Endothelial cell of umbilical vein (primary cell): Measurements from ENCODE around the gene RAB40B.

Source experiments
- EZH2 ChIP-seq: IDR thresholded peaks from 2 replicates; pipeline ENCODE4 v1.6.1; 2012; ENCODE audit warnings: borderline replicate concordance, low read depth, mild to moderate bottlenecking, moderate library complexity, low read length, inconsistent platforms; ENCODE audit not compliant: severe bottlenecking
- GATA2 ChIP-seq: IDR thresholded peaks from 2 replicates; pipeline ENCODE4 v1.7.0; 2011; ENCODE audit warnings: low read depth, mild to moderate bottlenecking, moderate library complexity, mixed read lengths, low read length; ENCODE audit not compliant: insufficient read length, insufficient read depth
- JUN ChIP-seq: IDR thresholded peaks from 2 replicates; pipeline ENCODE4 v1.6.1; 2011; ENCODE audit warnings: borderline replicate concordance, low read depth; ENCODE audit not compliant: insufficient read length, insufficient read depth
- MAX ChIP-seq: IDR thresholded peaks from 2 replicates; pipeline ENCODE4 v1.6.1; 2011; ENCODE audit not compliant: insufficient read depth, insufficient read length
- MYC ChIP-seq: IDR thresholded peaks from one replicate; pipeline ENCODE4 v1.6.1; 2011; ENCODE audit warnings: mild to moderate bottlenecking, low read depth, low read length
- POLR2A ChIP-seq: IDR thresholded peaks from 2 replicates; pipeline ENCODE4 v1.6.1; 2012; ENCODE audit warnings: low read depth, mild to moderate bottlenecking, control low read depth, low read length
- POLR2AphosphoS5 ChIP-seq: IDR thresholded peaks from 2 replicates; pipeline ENCODE4 v1.6.1; 2012; ENCODE audit warnings: low read depth, mild to moderate bottlenecking, control low read depth, low read length, moderate library complexity; ENCODE audit not compliant: insufficient read depth
- TF ChIP-seq, protein P1 (sequence below), 2 donors: IDR thresholded peaks; 1 replicate in 1 of 2; 2 replicates in 1 of 2; pipeline ENCODE4 v1.5.1; 2011; ENCODE audit warnings: low read length in 2 of 2, mild to moderate bottlenecking in 2 of 2, moderate library complexity in 2 of 2, control low read depth in 1 of 2, inconsistent platforms in 1 of 2, low read depth in 1 of 2; ENCODE audit not compliant: insufficient read depth in 1 of 2; ENCODE audit errors: extremely low read depth in 1 of 2

- TF ChIP-seq, protein P1, sequence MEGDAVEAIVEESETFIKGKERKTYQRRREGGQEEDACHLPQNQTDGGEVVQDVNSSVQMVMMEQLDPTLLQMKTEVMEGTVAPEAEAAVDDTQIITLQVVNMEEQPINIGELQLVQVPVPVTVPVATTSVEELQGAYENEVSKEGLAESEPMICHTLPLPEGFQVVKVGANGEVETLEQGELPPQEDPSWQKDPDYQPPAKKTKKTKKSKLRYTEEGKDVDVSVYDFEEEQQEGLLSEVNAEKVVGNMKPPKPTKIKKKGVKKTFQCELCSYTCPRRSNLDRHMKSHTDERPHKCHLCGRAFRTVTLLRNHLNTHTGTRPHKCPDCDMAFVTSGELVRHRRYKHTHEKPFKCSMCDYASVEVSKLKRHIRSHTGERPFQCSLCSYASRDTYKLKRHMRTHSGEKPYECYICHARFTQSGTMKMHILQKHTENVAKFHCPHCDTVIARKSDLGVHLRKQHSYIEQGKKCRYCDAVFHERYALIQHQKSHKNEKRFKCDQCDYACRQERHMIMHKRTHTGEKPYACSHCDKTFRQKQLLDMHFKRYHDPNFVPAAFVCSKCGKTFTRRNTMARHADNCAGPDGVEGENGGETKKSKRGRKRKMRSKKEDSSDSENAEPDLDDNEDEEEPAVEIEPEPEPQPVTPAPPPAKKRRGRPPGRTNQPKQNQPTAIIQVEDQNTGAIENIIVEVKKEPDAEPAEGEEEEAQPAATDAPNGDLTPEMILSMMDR (IDR thresholded peaks at IDR 0.05; ENCODE audit: extremely low read depth in 1 of 2, insufficient read depth in 1 of 2, low read depth in 1 of 2, low read length in 2 of 2), result no peak
- TF ChIP-seq JUN, result no peak
- TF ChIP-seq MAX, result no peak
- TF ChIP-seq POLR2AphosphoS5, result no peak
- no peak for TF ChIP-seq POLR2A
- TF ChIP-seq EZH2, result no peak
- no peak for TF ChIP-seq MYC
- TF ChIP-seq GATA2, result no peak
Observed at GRCh38 chr17:82709676-82710498, 11.4 kb upstream of the RAB40B start.
